Left forelimb (tissue), 1 donor: ENCODE measurements around the gene HNRNPL.

Experiments
- DNase-seq: peaks from one replicate; pipeline ENCODE4 v3.0.0-alpha.2; 2018; ENCODE audit warnings: low spot score

Gene HNRNPL

GRCh38 chr19:38845374-38846024, 4.3 kb downstream of the HNRNPL start:
- no peak for DNase-seq

GRCh38 chr19:38844093-38844686, 5.6 kb downstream of the HNRNPL start:
- no peak for DNase-seq

GRCh38 chr19:38843175-38843758, 6.5 kb downstream of the HNRNPL start:
- no peak for DNase-seq

GRCh38 chr19:38842439-38843174, 7.2 kb downstream of the HNRNPL start:
- no peak for DNase-seq

GRCh38 chr19:38841787-38842438, 7.9 kb downstream of the HNRNPL start:
- no peak for DNase-seq

- DNase-seq: no peak
Measured at GRCh38 chr19:38841180-38841766, 8.5 kb downstream of the HNRNPL start.

GRCh38 chr19:38840583-38840968, 9.2 kb downstream of the HNRNPL start:
- no peak for DNase-seq

GRCh38 chr19:38839816-38840582, 9.8 kb downstream of the HNRNPL start:
- DNase-seq: no peak

GRCh38 chr19:38838986-38839761, 10.6 kb downstream of the HNRNPL start:
- no peak for DNase-seq

GRCh38 chr19:38838208-38838985, 11.4 kb downstream of the HNRNPL start:
- DNase-seq: no peak

GRCh38 chr19:38837656-38838121, 12.1 kb downstream of the HNRNPL start:
- DNase-seq: no peak

GRCh38 chr19:38836983-38837626, 12.7 kb downstream of the HNRNPL start:
- no peak for DNase-seq

- DNase-seq: no peak
Measured at GRCh38 chr19:38836159-38836982, 13.4 kb downstream of the HNRNPL start.

GRCh38 chr19:38834590-38834989, 15.2 kb downstream of the HNRNPL start:
- no peak for DNase-seq

GRCh38 chr19:38834104-38834490, 15.7 kb downstream of the HNRNPL start:
- no peak for DNase-seq

GRCh38 chr19:38833092-38833425, 16.7 kb downstream of the HNRNPL start:
- DNase-seq: no peak

- DNase-seq: no peak
Measured at GRCh38 chr19:38831142-38831605, 18.6 kb downstream of the HNRNPL start.
